Left lung (tissue), 10 donors: ENCODE data around the gene HRH3. TPM values are rescaled to one million over a fixed set of nuclear protein-coding genes. Genes with fewer than 3 reads are reported as not detected.

Experiments used
- ATAC-seq: fragments of 200-7000 bp; cut with Tn5 transposase; one replicate; pipeline ENCODE4 v1.9.1; 2020; ENCODE audit warnings: moderate library complexity
- DNase-seq, 4 donors: peaks; one replicate each; pipeline ENCODE4 v3.0.0-alpha.2; 2013 to 2020
- H3K27ac ChIP-seq, 2 donors: fragments of 200-600 bp; sonication (generic) in 1 of 2; one replicate each; pipeline versions ENCODE4 v1.5.0 to v1.8.0; 2020 to 2021
- H3K27me3 ChIP-seq, 2 donors: fragments of 200-600 bp; sonication (generic) in 1 of 2; one replicate each; pipeline versions ENCODE4 v1.5.0 to v1.8.0; 2020 to 2021
- H3K36me3 ChIP-seq, 2 donors: fragments of 200-600 bp; sonication (generic) in 1 of 2; one replicate each; pipeline versions ENCODE4 v1.5.0 to v1.8.0; 2020 to 2021
- H3K4me1 ChIP-seq, 2 donors: fragments of 200-600 bp; one replicate each; pipeline ENCODE4 v1.8.0; 2021
- H3K4me3 ChIP-seq, 2 donors: fragments of 200-600 bp; sonication (generic) in 1 of 2; one replicate each; pipeline versions ENCODE4 v1.5.0 to v1.8.0; 2020 to 2021; ENCODE audit warnings: mild to moderate bottlenecking in 1 of 2
- H3K9me3 ChIP-seq, 2 donors: fragments of 200-600 bp; sonication (generic) in 1 of 2; one replicate each; pipeline versions ENCODE4 v1.5.0 to v1.8.0; 2020 to 2021
- CTCF ChIP-seq, 2 donors: fragments of 200-600 bp; sonication (generic) in 1 of 2; IDR thresholded peaks; one replicate each; pipeline versions ENCODE4 v1.5.0 to v1.8.0; 2021; ENCODE audit warnings: antibody characterized with exemption in 2 of 2
- intact Hi-C, 2 donors: fragments of 100-400 bp; cut with DNase I; formaldehyde crosslinking; loops; one replicate each; pipeline versions ENCODE4 v1.11.2 to v1.14.2; 2022
- polyA plus RNA-seq, 6 donors: library from polyadenylated mRNA; unstranded; fragments of 120-200 nt; gene quantifications; one replicate each; pipeline ENCODE4 v1.2.1, GENCODE V29; 2013; ENCODE audit not compliant: insufficient read length in 6 of 6
- total RNA-seq, 2 donors: library from RNA; stranded (reverse); fragmentation: NEBNext Ultra II Directional; extraction: Animal tissue kit (Norgen Biotek cat#: 25700); gene quantifications; one replicate each; pipeline ENCODE4 v1.2.1, GENCODE V29; 2021
- donor health status: DM: no; HTN: yes; CAD: no.
- donor health status: DM: no; HTN: no; CAD: no.

HRH3 gene
- total and polyA plus RNA-seq, 8 donors, result not detected

DNA sequence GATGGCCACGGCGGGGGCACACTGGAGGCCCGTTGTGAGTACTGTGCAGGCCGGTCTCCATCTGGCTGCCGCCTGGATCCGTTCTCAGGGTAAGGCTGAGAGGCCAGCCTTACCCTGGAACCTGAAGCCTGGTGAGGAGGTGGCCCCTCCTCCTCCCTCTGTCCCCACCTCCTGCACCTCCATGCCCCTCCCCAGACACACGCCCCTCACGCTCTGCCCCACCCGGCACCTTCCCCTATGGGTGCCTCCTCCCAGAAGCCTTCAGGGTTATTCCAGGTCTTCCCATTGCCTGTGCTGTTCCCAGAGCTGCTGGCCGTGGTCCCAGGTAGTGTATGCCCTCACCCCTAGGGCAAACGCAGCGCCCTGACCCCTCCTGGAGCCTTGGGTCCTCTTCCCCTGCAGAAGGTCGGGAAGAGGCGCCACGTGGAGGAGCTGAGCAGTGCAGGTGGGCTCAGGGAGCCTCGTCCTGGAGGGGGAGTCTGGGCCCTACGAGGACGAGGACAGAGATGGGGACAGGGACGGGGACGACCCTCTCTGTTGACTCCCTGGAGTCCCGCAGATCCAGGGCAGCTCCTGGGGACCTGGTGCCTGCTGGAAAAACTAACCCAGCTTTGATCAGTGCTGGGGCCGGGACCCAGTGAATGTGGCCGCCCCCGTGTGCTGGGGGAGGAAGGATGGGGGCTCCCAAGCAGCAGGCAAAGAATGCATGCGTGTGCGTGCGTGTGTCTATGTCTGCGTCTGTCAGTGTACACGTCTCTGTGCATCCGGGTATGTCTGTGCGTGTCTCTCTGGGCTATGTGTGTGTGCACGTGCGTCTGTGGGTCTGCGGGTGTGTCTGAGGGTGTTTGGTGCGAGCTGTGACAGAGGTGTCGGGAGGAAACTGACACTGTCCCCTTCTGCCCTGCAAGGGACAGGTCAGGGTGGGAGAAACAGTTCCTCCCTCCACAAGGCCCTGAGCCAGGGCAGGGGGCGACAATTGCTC lies 8.2 kb upstream of the HRH3 start:
- no peaks in the 10 kb centered on the region for H3K9me3 ChIP-seq
- DNase-seq (peak in 1 of 4 donors; percentile 57), ATAC-seq (peak; percentile 40)
- H3K27ac ChIP-seq, result no peak overlapping the region
- intact Hi-C loops, result no loop called here
- H3K36me3 ChIP-seq, result no peaks in the 10 kb centered on the region
- no peaks in the 10 kb centered on the region for H3K4me1 ChIP-seq
- H3K27me3 ChIP-seq, result peaks cover 0 to 72% of the 10 kb centered on the region in 2 donors
- H3K4me3 ChIP-seq, result no peak overlapping the region
- TF ChIP-seq CTCF (IDR thresholded peaks at IDR 0.05), result no peak

- Histone ChIP-seq H3K4me1 (no peaks in the 10 kb centered on the region), H3K27ac (no peak overlapping the region), H3K27me3 (peaks cover 4 to 72% of the 10 kb centered on the region in 2 donors), H3K9me3 (no peaks in the 10 kb centered on the region), H3K4me3 (no peak overlapping the region), H3K36me3 (no peaks in the 10 kb centered on the region)
- no peak for TF ChIP-seq CTCF (IDR thresholded peaks at IDR 0.05)
- DNase-seq (peak in 1 of 4 donors; percentile 68), ATAC-seq (no peak)
- intact Hi-C loops, result no loop called here
Observed at GRCh38 chr20:62227591-62227976, 7.5 kb upstream of the HRH3 start.

DNA sequence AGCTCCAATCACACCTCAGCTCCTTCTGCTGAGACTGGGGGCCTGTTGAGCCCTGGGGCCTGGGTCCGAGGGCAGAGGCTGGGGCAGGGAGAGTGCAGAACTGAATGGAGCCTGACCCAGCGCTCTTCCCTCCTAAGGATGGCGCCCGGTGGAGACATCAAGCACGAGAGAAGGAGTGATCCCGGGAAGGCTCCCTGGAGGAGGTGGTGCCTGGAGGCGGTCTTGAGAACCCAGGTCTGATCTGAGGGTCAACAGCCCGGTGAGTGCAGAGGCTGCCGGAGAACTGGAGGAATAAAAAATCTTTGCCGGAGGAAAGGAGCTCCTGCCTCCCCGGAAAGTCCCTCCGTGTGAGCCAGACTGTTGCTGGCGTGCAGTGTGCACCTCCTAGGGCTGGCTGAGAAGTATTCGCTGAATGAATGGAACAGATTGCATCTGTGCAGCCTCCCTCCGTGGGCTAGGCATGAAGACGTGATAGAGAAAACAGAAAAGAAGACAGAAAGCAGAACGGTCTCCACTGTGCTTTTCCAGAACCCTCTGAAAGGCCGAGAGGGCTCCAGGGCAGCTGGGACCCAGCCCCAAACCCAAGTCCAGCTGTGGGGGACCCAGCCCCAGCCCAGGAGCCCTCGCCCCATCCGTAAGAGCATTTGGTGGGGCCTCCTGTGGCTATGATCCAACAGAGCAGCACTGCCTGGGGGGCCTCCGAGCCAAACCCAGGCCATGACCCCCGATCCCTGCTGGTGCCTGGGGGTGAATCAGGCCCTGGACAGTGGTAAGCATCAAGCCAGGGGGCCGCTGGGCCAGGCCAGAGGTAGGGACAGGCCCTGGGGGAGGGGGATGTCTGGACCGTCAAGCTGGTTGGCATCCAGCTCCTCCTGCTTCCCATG lies 6.9 kb upstream of the HRH3 start:
- peaks cover 7 to 78% of the 10 kb centered on the region in 2 donors for H3K27me3 ChIP-seq
- peak in 1 of 4 donors; percentile 65 for DNase-seq
- H3K27ac ChIP-seq, result no peak overlapping the region
- H3K4me1 ChIP-seq, result no peaks in the 10 kb centered on the region
- no peak overlapping the region for H3K4me3 ChIP-seq
- no peak for ATAC-seq
- intact Hi-C loops, result no loop called here
- no peaks in the 10 kb centered on the region for H3K36me3 ChIP-seq
- H3K9me3 ChIP-seq, result no peaks in the 10 kb centered on the region
- TF ChIP-seq CTCF (IDR thresholded peaks at IDR 0.05), result no peak

DNA sequence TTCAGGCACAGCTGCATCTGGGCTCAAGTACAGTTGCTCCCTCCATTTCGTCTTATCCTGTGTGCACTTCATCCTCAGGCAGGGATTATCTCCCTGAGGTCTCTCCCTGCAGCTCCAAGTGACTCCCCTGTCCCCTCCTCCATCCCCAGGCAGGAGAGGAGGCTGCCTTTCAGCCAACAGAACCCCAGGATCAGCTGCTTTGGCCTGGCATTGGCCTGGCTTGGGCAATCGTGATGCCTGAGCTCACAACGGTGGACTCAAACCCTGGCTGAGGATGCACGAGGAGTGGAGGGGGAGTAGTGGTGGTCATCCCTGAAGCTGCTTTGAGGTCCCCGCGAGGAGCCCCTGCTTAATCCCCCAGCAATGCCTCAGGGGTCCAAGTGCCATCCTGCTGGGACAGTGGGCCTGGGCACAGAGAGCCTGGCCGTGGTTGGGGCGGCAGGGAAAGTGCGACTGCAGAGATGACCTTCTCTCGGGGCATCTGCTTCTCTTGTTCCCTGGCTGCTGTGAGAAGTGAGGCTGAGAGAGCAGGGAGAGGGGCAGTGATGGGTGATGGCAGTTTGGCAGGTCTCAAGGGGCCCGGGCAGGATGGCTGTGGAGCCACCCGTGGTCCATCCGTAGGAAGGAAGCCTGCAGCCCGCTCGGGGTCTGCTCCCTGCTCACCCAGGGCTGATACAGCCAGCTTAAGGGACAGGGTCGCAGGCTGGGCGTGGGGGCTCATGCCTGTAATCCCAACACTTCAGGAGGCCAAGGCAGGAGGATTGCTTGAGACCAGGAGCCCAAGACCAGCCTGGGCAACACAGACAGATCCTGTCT lies 6.0 kb upstream of the HRH3 start:
- H3K9me3 ChIP-seq, result no peaks in the 10 kb centered on the region
- H3K27ac ChIP-seq, result no peak overlapping the region
- intact Hi-C loops, result no loop called here
- peaks cover 15 to 81% of the 10 kb centered on the region in 2 donors for H3K27me3 ChIP-seq
- no peak for TF ChIP-seq CTCF (IDR thresholded peaks at IDR 0.05)
- H3K4me1 ChIP-seq, result no peaks in the 10 kb centered on the region
- ATAC-seq, result no peak
- H3K4me3 ChIP-seq, result no peak overlapping the region
- H3K36me3 ChIP-seq, result no peaks in the 10 kb centered on the region
- DNase-seq, result peak in 1 of 4 donors; percentile 60
